Neuronal stem cell (in vitro differentiated cells): ENCODE results near the gene USP24.
"Not testable (repeated sequence)": the region's sequence is repeated elsewhere in the genome, so short reads cannot be mapped to it uniquely, and the experiment has no call there.

Experiments
- DNase-seq: peaks from one replicate; pipeline ENCODE4 v3.0.0-alpha.2; 2013; ENCODE audit warnings: low spot score
- H2AFZ ChIP-seq: one replicate; pipeline ENCODE4 v1.6.1; 2013; ENCODE audit warnings: mild to moderate bottlenecking, low read length, inconsistent platforms
- H2AK5ac ChIP-seq: 2 replicates; pipeline ENCODE4 v1.6.1; 2013; ENCODE audit warnings: low read depth, mild to moderate bottlenecking, inconsistent platforms, low read length, moderate library complexity, mixed read lengths
- H2BK120ac ChIP-seq: 2 replicates; pipeline ENCODE4 v1.6.1; 2013; ENCODE audit warnings: low read depth, mild to moderate bottlenecking, inconsistent platforms, low read length, moderate library complexity, mixed read lengths
- H2BK12ac ChIP-seq: one replicate; pipeline ENCODE4 v1.6.1; 2013; ENCODE audit warnings: low read length, inconsistent platforms
- H2BK15ac ChIP-seq: 2 replicates; pipeline ENCODE4 v1.6.1; 2013; ENCODE audit warnings: mild to moderate bottlenecking, low read length, inconsistent platforms, mixed read lengths
- H2BK5ac ChIP-seq: one replicate; pipeline ENCODE4 v1.6.1; 2013; ENCODE audit warnings: inconsistent platforms, mild to moderate bottlenecking, low read length, moderate library complexity
- H3K14ac ChIP-seq: one replicate; pipeline ENCODE4 v1.6.1; 2013; ENCODE audit warnings: low read length, inconsistent platforms
- H3K18ac ChIP-seq: 2 replicates; pipeline ENCODE4 v1.6.1; 2013; ENCODE audit warnings: low read length, inconsistent platforms
- H3K23ac ChIP-seq: 2 replicates; pipeline ENCODE4 v1.6.1; 2013; ENCODE audit warnings: low read depth, mild to moderate bottlenecking, mixed read lengths, low read length, inconsistent platforms; ENCODE audit not compliant: poor library complexity
- H3K27ac ChIP-seq: replicated peaks from 3 replicates; pipeline ENCODE4 v1.5.1; 2013; ENCODE audit warnings: low read length, inconsistent platforms
- H3K27me3 ChIP-seq, 3 experiments: 2 replicates each; pipeline ENCODE4 v1.6.1; 2013; ENCODE audit warnings: low read length in 3 of 3, mild to moderate bottlenecking in 2 of 3, inconsistent platforms in 1 of 3, low read depth in 1 of 3, mixed read lengths in 1 of 3, moderate library complexity in 1 of 3; ENCODE audit not compliant: control insufficient read depth in 3 of 3, insufficient read depth in 3 of 3
- H3K36me3 ChIP-seq, 2 donors: replicated peaks in 1 of 2; 2 replicates each; pipeline ENCODE4 v1.6.1; 2013; ENCODE audit warnings: low read length in 2 of 2; ENCODE audit not compliant: control insufficient read depth in 2 of 2, insufficient read depth in 2 of 2
- H3K4ac ChIP-seq: 2 replicates; pipeline ENCODE4 v1.6.1; 2013; ENCODE audit warnings: inconsistent platforms, mild to moderate bottlenecking, low read length, moderate library complexity
- H3K4me1 ChIP-seq, 2 donors: 1 replicate in 1 of 2; 2 replicates in 1 of 2; pipeline ENCODE4 v1.6.1; 2013; ENCODE audit warnings: low read length in 2 of 2, low read depth in 1 of 2; ENCODE audit not compliant: control insufficient read depth in 2 of 2, insufficient read depth in 1 of 2
- H3K4me2 ChIP-seq: one replicate; pipeline ENCODE4 v1.6.1; 2013; ENCODE audit warnings: mild to moderate bottlenecking, low read length, inconsistent platforms; ENCODE audit not compliant: insufficient read depth, poor library complexity, severe bottlenecking
- H3K4me3 ChIP-seq, 2 donors: 2 replicates each; pipeline ENCODE4 v1.5.1; 2013; ENCODE audit warnings: low read length in 2 of 2, mild to moderate bottlenecking in 2 of 2, inconsistent platforms in 1 of 2, moderate library complexity in 1 of 2
- H3K79me1 ChIP-seq: one replicate; pipeline ENCODE4 v1.6.1; 2013; ENCODE audit warnings: low read depth, mild to moderate bottlenecking, inconsistent platforms, low read length, moderate library complexity
- H3K9ac ChIP-seq: one replicate; pipeline ENCODE4 v1.6.1; 2013; ENCODE audit warnings: mild to moderate bottlenecking, low read depth, low read length, inconsistent platforms; ENCODE audit not compliant: poor library complexity
- H3K9me3 ChIP-seq, 2 donors: replicated peaks in 1 of 2; 2 replicates each; pipeline versions ENCODE3 to v1.6.1; 2013; ENCODE audit warnings: low read length in 2 of 2, mild to moderate bottlenecking in 2 of 2, inconsistent platforms in 1 of 2, low read depth in 1 of 2, mixed read lengths in 1 of 2, moderate library complexity in 1 of 2; ENCODE audit not compliant: control insufficient read depth in 2 of 2, insufficient read depth in 1 of 2
- H4K8ac ChIP-seq: one replicate; pipeline ENCODE4 v1.6.1; 2013; ENCODE audit warnings: low read depth, mild to moderate bottlenecking, inconsistent platforms, low read length, moderate library complexity
- H4K91ac ChIP-seq: one replicate; pipeline ENCODE4 v1.6.1; 2013; ENCODE audit warnings: low read length, low read depth, mild to moderate bottlenecking, inconsistent platforms; ENCODE audit not compliant: poor library complexity
- WGBS, 2 donors: extraction: QIAGEN DNeasy Blood & Tissue Kit; methylation state at CpG; one replicate each; pipeline ENCODE4 v1.1.7; 2013; ENCODE audit warnings: missing lambda C conversion rate in 2 of 2, mixed read lengths in 1 of 2; ENCODE audit not compliant: insufficient read length in 2 of 2, insufficient replicate concordance in 1 of 2; ENCODE audit errors: extremely low coverage in 2 of 2; 5-methylcytosine and 5-hydroxymethylcytosine counted together

The USP24 gene

GRCh38 chr1:55203064-55203463 is 12.1 kb downstream of the USP24 start:
- Histone ChIP-seq H3K9me3 (peaks cover 0 to 9% of the 10 kb centered on the region in 2 donors), H2BK15ac (no peak overlapping the region), H2AK5ac (no peak overlapping the region), H2BK12ac (no peak overlapping the region), H3K23ac (no peak overlapping the region), H3K79me1 (peaks cover 2% of the 10 kb centered on the region), H2BK120ac (no peak overlapping the region), H3K4me3 (no peak overlapping the region), H2BK5ac (no peak overlapping the region), H3K36me3 (peaks cover 0 to 32% of the 10 kb centered on the region in 2 donors), H4K8ac (no peak overlapping the region), H4K91ac (no peak overlapping the region), H3K4me1 (peaks cover 2 to 6% of the 10 kb centered on the region in 2 donors), H2AFZ (no peak overlapping the region), H3K18ac (no peak overlapping the region), H3K4ac (no peak overlapping the region), H3K9ac (no peak overlapping the region), H3K27ac (no peak overlapping the region), H3K14ac (no peak overlapping the region), H3K4me2 (no peak overlapping the region), H3K27me3 (no peaks in the 10 kb centered on the region)
- DNase-seq, result no peak
- no CpG with 5 or more reads among the region's 2 CpGs for WGBS, 2 donors

GRCh38 chr1:55200667-55201066 is 14.5 kb downstream of the USP24 start:
- Histone ChIP-seq H2BK5ac (no peak overlapping the region), H2AK5ac (no peak overlapping the region), H2BK12ac (no peak overlapping the region), H2AFZ (no peak overlapping the region), H2BK15ac (no peak overlapping the region), H2BK120ac (no peak overlapping the region), H3K4me3 (no peak overlapping the region), H3K23ac (no peak overlapping the region), H3K4ac (no peak overlapping the region), H3K4me1 (peaks cover 2 to 6% of the 10 kb centered on the region in 2 donors), H3K36me3 (peaks cover 0 to 38% of the 10 kb centered on the region in 2 donors), H4K8ac (no peak overlapping the region), H3K9ac (no peak overlapping the region), H4K91ac (no peak overlapping the region), H3K27ac (no peak overlapping the region), H3K14ac (no peak overlapping the region), H3K18ac (no peak overlapping the region), H3K4me2 (no peak overlapping the region), H3K9me3 (peaks cover 0 to 9% of the 10 kb centered on the region in 2 donors), H3K79me1 (peaks cover 2% of the 10 kb centered on the region), H3K27me3 (no peaks in the 10 kb centered on the region)
- no CpG with 5 or more reads among the region's 2 CpGs for WGBS, 2 donors
- no peak for DNase-seq

GRCh38 chr1:55199735-55200134 is 15.4 kb downstream of the USP24 start:
- not testable (repeated sequence) for H4K91ac ChIP-seq, H3K9me3 ChIP-seq, H2AK5ac ChIP-seq, H3K79me1 ChIP-seq, H3K23ac ChIP-seq, DNase-seq, H4K8ac ChIP-seq, H2AFZ ChIP-seq, H3K4me2 ChIP-seq, H3K27ac ChIP-seq, H2BK12ac ChIP-seq, H3K4me1 ChIP-seq, H3K18ac ChIP-seq, H3K14ac ChIP-seq, H3K4ac ChIP-seq, H3K9ac ChIP-seq, H2BK5ac ChIP-seq, H3K27me3 ChIP-seq, H3K4me3 ChIP-seq, H2BK15ac ChIP-seq, H2BK120ac ChIP-seq
- WGBS, 2 donors, result no CpG with 5 or more reads among the region's 9 CpGs
- peaks cover 0 to 42% of the 10 kb centered on the region in 2 donors for H3K36me3 ChIP-seq

- Histone ChIP-seq H3K27ac (no peak overlapping the region), H3K4me2 (no peak overlapping the region), H4K8ac (no peak overlapping the region), H3K79me1 (peaks cover 2% of the 10 kb centered on the region), H2AFZ (no peak overlapping the region), H3K4me3 (no peak overlapping the region), H3K14ac (no peak overlapping the region), H3K4ac (no peak overlapping the region), H3K4me1 (peaks cover 0 to 2% of the 10 kb centered on the region in 2 donors), H2BK120ac (no peak overlapping the region), H3K27me3 (no peaks in the 10 kb centered on the region), H3K9ac (no peak overlapping the region), H3K23ac (no peak overlapping the region), H3K9me3 (peaks cover 0 to 9% of the 10 kb centered on the region in 2 donors), H2AK5ac (no peak overlapping the region), H2BK12ac (no peak overlapping the region), H4K91ac (no peak overlapping the region), H2BK5ac (no peak overlapping the region), H3K36me3 (peaks cover 0 to 44% of the 10 kb centered on the region in 2 donors), H2BK15ac (no peak overlapping the region), H3K18ac (no peak overlapping the region)
- DNase-seq, result no peak
- WGBS, 2 donors, result no CpG with 5 or more reads among the region's 4 CpGs
These were observed 17.1 kb downstream of the USP24 start for GRCh38 chr1:55198044-55198443.
